CMK (cell line): ENCODE results near the gene SNX30.
A peak's percentile ranks its signal among the peaks of the same experiment; 100 is the strongest.
"Not testable (repeated sequence)": the region's sequence is repeated elsewhere in the genome, so short reads cannot be mapped to it uniquely, and the experiment has no call there.

ENCODE experiments used
- DNase-seq: peaks from one replicate; pipeline ENCODE4 v3.0.0-alpha.2; 2010; ENCODE audit warnings: low read depth

SNX30 gene

GRCh38 chr9:112750016-112750763 is at the start of gene SNX30:
TSS of gene SNX30 (plus strand) at chr9:112750760. CDS start at chr9:112751002, 242 bp downstream.
- DNase-seq, result peak; percentile 63

GRCh38 chr9:112703304-112703703 is 47.3 kb upstream of the SNX30 start:
- no peak for DNase-seq

GRCh38 chr9:112705768-112706427 is 44.7 kb upstream of the SNX30 start:
- no peak for DNase-seq

- no peak for DNase-seq
Measured at GRCh38 chr9:112711050-112711689, 39.4 kb upstream of the SNX30 start.

- no peak for DNase-seq
Measured at GRCh38 chr9:112712678-112713077, 37.9 kb upstream of the SNX30 start.

GRCh38 chr9:112717661-112718331 is 32.8 kb upstream of the SNX30 start, which contains the start of gene INIP:
TSS of gene INIP (minus strand) at chr9:112718117. CDS start at chr9:112716485, 1,632 bp downstream.
- DNase-seq, result peak; percentile 94

- DNase-seq, result no peak
Measured at GRCh38 chr9:112719241-112719691, 31.3 kb upstream of the SNX30 start.

GRCh38 chr9:112719696-112720095 is 30.9 kb upstream of the SNX30 start:
- DNase-seq, result no peak

- DNase-seq, result no peak
Measured at GRCh38 chr9:112720113-112720780, 30.3 kb upstream of the SNX30 start.

GRCh38 chr9:112722749-112723148 is 27.8 kb upstream of the SNX30 start:
- not testable (repeated sequence) for DNase-seq

- DNase-seq, result no peak
Measured at GRCh38 chr9:112725961-112726360, 24.6 kb upstream of the SNX30 start.

GRCh38 chr9:112726428-112726827 is 24.1 kb upstream of the SNX30 start:
- DNase-seq, result no peak

GRCh38 chr9:112728401-112728800 is 22.2 kb upstream of the SNX30 start:
- DNase-seq, result no peak

GRCh38 chr9:112731971-112732370 is 18.6 kb upstream of the SNX30 start:
- DNase-seq, result no peak

GRCh38 chr9:112734892-112735291 is 15.7 kb upstream of the SNX30 start:
- DNase-seq, result no peak

GRCh38 chr9:112743216-112743836 is 7.2 kb upstream of the SNX30 start:
- no peak for DNase-seq

GRCh38 chr9:112744177-112744576 is 6.4 kb upstream of the SNX30 start:
- no peak for DNase-seq

- DNase-seq, result no peak
Measured at GRCh38 chr9:112747094-112747493, 3.5 kb upstream of the SNX30 start.

GRCh38 chr9:112750764-112751055 is 150 bp downstream of the SNX30 start:
- no peak for DNase-seq

GRCh38 chr9:112751056-112751795 is 666 bp downstream of the SNX30 start:
- DNase-seq, result no peak
